ENCODE measurements around the gene SYCE3. TPM values are rescaled to one million over a fixed set of nuclear protein-coding genes. Genes with fewer than 3 reads are reported as not detected.

The SYCE3 gene
- total and polyA plus RNA-seq, 2 experiments from 2014 or later = not detected

DNA sequence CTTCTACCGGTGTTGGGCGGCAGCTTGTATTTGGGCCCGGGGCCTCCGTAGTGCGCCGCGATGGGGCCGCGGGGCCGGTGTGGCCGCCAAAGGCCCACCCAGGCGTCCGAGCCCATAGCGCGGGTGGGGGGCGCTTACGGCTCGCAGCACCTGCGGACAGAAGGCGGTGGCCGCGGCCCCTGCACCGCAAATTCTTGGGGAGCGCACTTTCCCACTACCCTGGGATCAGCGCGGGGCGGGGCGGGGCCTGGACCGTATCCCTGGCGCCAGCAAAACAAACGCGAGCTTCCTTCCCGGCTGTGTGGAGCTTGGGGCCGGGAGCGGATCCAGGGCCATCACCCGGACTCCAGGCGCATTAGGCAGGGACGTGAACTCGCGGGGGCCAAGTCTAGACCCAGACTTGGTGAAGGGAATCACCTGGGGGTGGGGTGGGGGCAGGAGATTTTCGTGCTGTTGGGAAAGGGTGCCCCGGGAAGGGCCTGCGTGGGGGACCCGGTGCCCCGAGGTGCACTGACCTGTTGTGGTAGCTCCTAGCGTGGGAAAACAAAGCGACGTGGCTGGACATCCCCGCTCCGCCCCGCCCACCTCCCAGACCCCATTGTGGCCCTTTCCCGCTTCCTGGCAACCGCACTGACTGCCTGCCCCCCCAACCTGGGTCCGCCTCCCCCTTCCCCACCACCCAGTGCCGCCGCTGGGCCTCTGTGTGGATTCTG is 30.6 kb downstream of the SYCE3 start:
- H3K79me2 ChIP-seq (replicated peaks; ENCODE audit: insufficient read depth) = no peaks in the 10 kb centered on the region
- no peak for TF ChIP-seq POLR2AphosphoS5 (IDR thresholded peaks at IDR 0.05; ENCODE audit: low read depth)
- TF ChIP-seq, protein P1, sequence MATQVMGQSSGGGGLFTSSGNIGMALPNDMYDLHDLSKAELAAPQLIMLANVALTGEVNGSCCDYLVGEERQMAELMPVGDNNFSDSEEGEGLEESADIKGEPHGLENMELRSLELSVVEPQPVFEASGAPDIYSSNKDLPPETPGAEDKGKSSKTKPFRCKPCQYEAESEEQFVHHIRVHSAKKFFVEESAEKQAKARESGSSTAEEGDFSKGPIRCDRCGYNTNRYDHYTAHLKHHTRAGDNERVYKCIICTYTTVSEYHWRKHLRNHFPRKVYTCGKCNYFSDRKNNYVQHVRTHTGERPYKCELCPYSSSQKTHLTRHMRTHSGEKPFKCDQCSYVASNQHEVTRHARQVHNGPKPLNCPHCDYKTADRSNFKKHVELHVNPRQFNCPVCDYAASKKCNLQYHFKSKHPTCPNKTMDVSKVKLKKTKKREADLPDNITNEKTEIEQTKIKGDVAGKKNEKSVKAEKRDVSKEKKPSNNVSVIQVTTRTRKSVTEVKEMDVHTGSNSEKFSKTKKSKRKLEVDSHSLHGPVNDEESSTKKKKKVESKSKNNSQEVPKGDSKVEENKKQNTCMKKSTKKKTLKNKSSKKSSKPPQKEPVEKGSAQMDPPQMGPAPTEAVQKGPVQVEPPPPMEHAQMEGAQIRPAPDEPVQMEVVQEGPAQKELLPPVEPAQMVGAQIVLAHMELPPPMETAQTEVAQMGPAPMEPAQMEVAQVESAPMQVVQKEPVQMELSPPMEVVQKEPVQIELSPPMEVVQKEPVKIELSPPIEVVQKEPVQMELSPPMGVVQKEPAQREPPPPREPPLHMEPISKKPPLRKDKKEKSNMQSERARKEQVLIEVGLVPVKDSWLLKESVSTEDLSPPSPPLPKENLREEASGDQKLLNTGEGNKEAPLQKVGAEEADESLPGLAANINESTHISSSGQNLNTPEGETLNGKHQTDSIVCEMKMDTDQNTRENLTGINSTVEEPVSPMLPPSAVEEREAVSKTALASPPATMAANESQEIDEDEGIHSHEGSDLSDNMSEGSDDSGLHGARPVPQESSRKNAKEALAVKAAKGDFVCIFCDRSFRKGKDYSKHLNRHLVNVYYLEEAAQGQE (IDR thresholded peaks at IDR 0.05; ENCODE audit: unreplicated experiment) = no peak
- TF ChIP-seq, protein P2, sequence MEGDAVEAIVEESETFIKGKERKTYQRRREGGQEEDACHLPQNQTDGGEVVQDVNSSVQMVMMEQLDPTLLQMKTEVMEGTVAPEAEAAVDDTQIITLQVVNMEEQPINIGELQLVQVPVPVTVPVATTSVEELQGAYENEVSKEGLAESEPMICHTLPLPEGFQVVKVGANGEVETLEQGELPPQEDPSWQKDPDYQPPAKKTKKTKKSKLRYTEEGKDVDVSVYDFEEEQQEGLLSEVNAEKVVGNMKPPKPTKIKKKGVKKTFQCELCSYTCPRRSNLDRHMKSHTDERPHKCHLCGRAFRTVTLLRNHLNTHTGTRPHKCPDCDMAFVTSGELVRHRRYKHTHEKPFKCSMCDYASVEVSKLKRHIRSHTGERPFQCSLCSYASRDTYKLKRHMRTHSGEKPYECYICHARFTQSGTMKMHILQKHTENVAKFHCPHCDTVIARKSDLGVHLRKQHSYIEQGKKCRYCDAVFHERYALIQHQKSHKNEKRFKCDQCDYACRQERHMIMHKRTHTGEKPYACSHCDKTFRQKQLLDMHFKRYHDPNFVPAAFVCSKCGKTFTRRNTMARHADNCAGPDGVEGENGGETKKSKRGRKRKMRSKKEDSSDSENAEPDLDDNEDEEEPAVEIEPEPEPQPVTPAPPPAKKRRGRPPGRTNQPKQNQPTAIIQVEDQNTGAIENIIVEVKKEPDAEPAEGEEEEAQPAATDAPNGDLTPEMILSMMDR (conservative IDR thresholded peaks at IDR 0.05; ENCODE audit: low read depth in 2 of 2) = no peak
- no peak for TF ChIP-seq ZNF331 (CRISPR knock-in tag; IDR thresholded peaks at IDR 0.05; ENCODE audit: low read depth)
- TF ChIP-seq EZH2 (IDR thresholded peaks at IDR 0.05; ENCODE audit: low read depth, unreplicated experiment) = peak; percentile 57
- no peak for TF ChIP-seq EZH2phosphoT487 (IDR thresholded peaks at IDR 0.05; ENCODE audit: unreplicated experiment)
- TF ChIP-seq STAT1 (IDR thresholded peaks at IDR 0.05; ENCODE audit: unreplicated experiment) = no peak
- H3K27ac ChIP-seq (ENCODE audit: low read depth) = no peak overlapping the region
- H2AFZ ChIP-seq = peak overlapping the region; percentile 83; the same call in 1 of the 2 replicates
- H3F3A ChIP-seq (replicated peaks; ENCODE audit: low read depth) = no peaks in the 10 kb centered on the region; the same call in 1 of the 2 replicates
- peaks cover 77% of the 10 kb centered on the region for H3K27me3 ChIP-seq (ENCODE audit: insufficient read depth)
- peak overlapping the region; percentile 66 for H3K4me3 ChIP-seq
- peak overlapping the region; percentile 87 for H3K4me2 ChIP-seq
- Mint-ChIP-seq H3K27me3 (ENCODE audit: insufficient read depth, low read depth, poor library complexity) (peaks cover 73% of the 10 kb centered on the region), H3K4me1 (peaks cover 5% of the 10 kb centered on the region; the same call in 2 of the 3 replicates), H3K36me3 (ENCODE audit: low read depth) (no peaks in the 10 kb centered on the region), H3K27ac (no peak overlapping the region), H3K9me3 (no peaks in the 10 kb centered on the region; the same call in 2 of the 3 replicates), H3K4me3 (peak overlapping the region; percentile 62)
- H3K36me3 ChIP-seq (ENCODE audit: insufficient read depth) = no peaks in the 10 kb centered on the region
- peak; percentile 76 for DNase-seq (ENCODE audit: low spot score)
- ATAC-seq = peak; percentile 53
- H3K4me1 ChIP-seq (ENCODE audit: insufficient read depth) = 0 out of 2 replicates have a peak, but pooled peaks cover 4% of the 10 kb centered on the region
- no peaks in the 10 kb centered on the region; the same call in none of the 2 replicates for H4K20me1 ChIP-seq (replicated peaks; ENCODE audit: insufficient read depth)
- H3K9me2 ChIP-seq (ENCODE audit: insufficient read depth) = no peaks in the 10 kb centered on the region

DNA sequence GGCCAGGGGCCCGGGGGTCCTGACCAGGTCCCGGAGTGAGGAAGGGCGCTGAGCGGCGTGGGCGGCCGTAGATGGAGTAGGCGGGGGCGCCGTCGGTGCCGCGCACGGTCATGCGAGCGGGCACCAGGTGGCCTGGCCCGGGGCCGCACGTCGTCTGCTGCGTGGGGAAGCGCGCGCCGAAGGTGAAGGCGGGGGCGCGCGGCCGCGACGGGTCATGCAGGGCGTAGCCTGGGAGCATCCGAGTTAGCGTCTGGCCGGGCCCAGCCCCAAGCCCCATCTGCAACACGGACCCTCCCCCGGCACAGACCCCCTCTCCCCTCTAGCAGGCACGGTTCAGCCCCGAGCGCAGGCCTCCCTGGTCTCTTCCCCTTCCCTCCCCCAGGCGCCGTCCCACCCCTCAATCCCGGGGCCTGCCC is 31.2 kb downstream of the SYCE3 start:
- Histone ChIP-seq H3K27me3 (ENCODE audit: insufficient read depth) (peaks cover 82% of the 10 kb centered on the region), H2AFZ (peak overlapping the region; percentile 83), H3K4me3 (peak overlapping the region; percentile 66), H3K9me2 (ENCODE audit: insufficient read depth) (no peaks in the 10 kb centered on the region), H3K36me3 (ENCODE audit: insufficient read depth) (no peaks in the 10 kb centered on the region), H4K20me1 (replicated peaks; ENCODE audit: insufficient read depth) (no peaks in the 10 kb centered on the region; the same call in none of the 2 replicates), H3K27ac (ENCODE audit: low read depth) (no peak overlapping the region), H3F3A (replicated peaks; ENCODE audit: low read depth) (no peaks in the 10 kb centered on the region; the same call in 1 of the 2 replicates), H3K79me2 (replicated peaks; ENCODE audit: insufficient read depth) (no peaks in the 10 kb centered on the region), H3K4me1 (ENCODE audit: insufficient read depth) (0 out of 2 replicates have a peak, but pooled peaks cover 4% of the 10 kb centered on the region), H3K4me2 (peak overlapping the region; percentile 87)
- H3K27me3 Mint-ChIP-seq (ENCODE audit: insufficient read depth, low read depth, poor library complexity) = peaks cover 77% of the 10 kb centered on the region
- H3K4me3 Mint-ChIP-seq = peak overlapping the region; percentile 65; the same call in 2 of the 3 replicates
- DNase-seq (ENCODE audit: low spot score) (peak; percentile 54), ATAC-seq (peak; percentile 24)
- no peak overlapping the region for H3K27ac Mint-ChIP-seq
- H3K9me3 Mint-ChIP-seq = no peaks in the 10 kb centered on the region; the same call in 2 of the 3 replicates
- H3K36me3 Mint-ChIP-seq (ENCODE audit: low read depth) = no peaks in the 10 kb centered on the region
- H3K4me1 Mint-ChIP-seq = peaks cover 10% of the 10 kb centered on the region; the same call in 2 of the 3 replicates
- TF ChIP-seq ZNF114 (CRISPR knock-in tag; IDR thresholded peaks at IDR 0.05) = no peak
- TF ChIP-seq POLR2AphosphoS5 (IDR thresholded peaks at IDR 0.05; ENCODE audit: low read depth) = no peak
- no peak for TF ChIP-seq EZH2phosphoT487 (IDR thresholded peaks at IDR 0.05; ENCODE audit: unreplicated experiment)
- TF ChIP-seq, protein P2 (conservative IDR thresholded peaks at IDR 0.05; ENCODE audit: low read depth in 2 of 2) = no peak
- TF ChIP-seq CREB1 (CRISPR knock-in tag; IDR thresholded peaks at IDR 0.05; ENCODE audit: low read depth) = no peak
- no peak for TF ChIP-seq ZNF331 (CRISPR knock-in tag; IDR thresholded peaks at IDR 0.05; ENCODE audit: low read depth)
- TF ChIP-seq, protein P3, sequence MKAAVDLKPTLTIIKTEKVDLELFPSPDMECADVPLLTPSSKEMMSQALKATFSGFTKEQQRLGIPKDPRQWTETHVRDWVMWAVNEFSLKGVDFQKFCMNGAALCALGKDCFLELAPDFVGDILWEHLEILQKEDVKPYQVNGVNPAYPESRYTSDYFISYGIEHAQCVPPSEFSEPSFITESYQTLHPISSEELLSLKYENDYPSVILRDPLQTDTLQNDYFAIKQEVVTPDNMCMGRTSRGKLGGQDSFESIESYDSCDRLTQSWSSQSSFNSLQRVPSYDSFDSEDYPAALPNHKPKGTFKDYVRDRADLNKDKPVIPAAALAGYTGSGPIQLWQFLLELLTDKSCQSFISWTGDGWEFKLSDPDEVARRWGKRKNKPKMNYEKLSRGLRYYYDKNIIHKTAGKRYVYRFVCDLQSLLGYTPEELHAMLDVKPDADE (IDR thresholded peaks at IDR 0.05) = no peak
- no peak for TF ChIP-seq JUNB (IDR thresholded peaks at IDR 0.05; ENCODE audit: unreplicated experiment)
- TF ChIP-seq EZH2 (IDR thresholded peaks at IDR 0.05; ENCODE audit: low read depth, unreplicated experiment) = no peak
- no peak for TF ChIP-seq NANOG (IDR thresholded peaks at IDR 0.05; ENCODE audit: borderline replicate concordance)

Measured in GM23338 (cell line).